ENCODE data around the gene SORCS2. TPM values are rescaled to one million over a fixed set of nuclear protein-coding genes. Genes with fewer than 3 reads are reported as not detected.

The SORCS2 gene
- total and polyA plus RNA-seq, 7 donors = 0.18 to 1.5 (median 0.36) TPM

- no peak for DNase-seq
- H3K36me3 ChIP-seq (ENCODE audit: insufficient read depth in 1 of 2, low read depth in 1 of 2) = no peaks in the 10 kb centered on the region
- ATAC-seq = no peak
- H3K9me3 ChIP-seq = peaks cover 3% of the 10 kb centered on the region
- no peak overlapping the region for H3K4me3 ChIP-seq
- TF ChIP-seq CTCF (IDR thresholded peaks at IDR 0.05) = no peak
- WGBS, 3 donors = 55 to 73% (median 69%) methylated on average over 1 of the region's 1 CpG
- H3K27me3 ChIP-seq (ENCODE audit: insufficient read depth in 3 of 3, low read length in 2 of 3) = peaks cover 0 to 7% (median 4%) of the 10 kb centered on the region in 3 donors
- no peak overlapping the region for H3K27ac ChIP-seq
- no peaks in the 10 kb centered on the region for H3K4me1 ChIP-seq
- intact Hi-C loops (cut with DNase I) = no loop called here
These were observed 391.8 kb downstream of the SORCS2 start for GRCh38 chr4:7584098-7584497.

- no peak for ATAC-seq
- TF ChIP-seq CTCF (IDR thresholded peaks at IDR 0.05) = no peak
These were observed 392.3 kb downstream of the SORCS2 start for GRCh38 chr4:7584606-7585159.

GRCh38 chr4:7585768-7586167, 393.4 kb downstream of the SORCS2 start:
- ATAC-seq = no peak
- 68 to 78% (median 74%) methylated on average over 3 of the region's 3 CpGs for WGBS, 3 donors

More at GRCh38 chr4:7584606-7585159, 392.3 kb downstream of the SORCS2 start:
- Histone ChIP-seq H3K27me3 (ENCODE audit: insufficient read depth in 3 of 3, low read length in 2 of 3) (peaks cover 0 to 7% (median 4%) of the 10 kb centered on the region in 3 donors), H3K27ac (no peak overlapping the region), H3K4me1 (no peaks in the 10 kb centered on the region), H3K36me3 (ENCODE audit: insufficient read depth in 1 of 2, low read depth in 1 of 2) (no peaks in the 10 kb centered on the region), H3K4me3 (no peak overlapping the region), H3K9me3 (peaks cover 3% of the 10 kb centered on the region)
- WGBS, 3 donors = 74 to 75% (median 74%) methylated on average over 9 of the region's 9 CpGs
- intact Hi-C loops (cut with DNase I) = no loop called here
- no peak for DNase-seq

GRCh38 chr4:7587433-7588405, 395.4 kb downstream of the SORCS2 start:
- Histone ChIP-seq H3K27ac (no peak overlapping the region), H3K27me3 (ENCODE audit: insufficient read depth in 3 of 3, low read length in 2 of 3) (peaks cover 0 to 12% (median 4%) of the 10 kb centered on the region in 3 donors), H3K4me3 (no peak overlapping the region), H3K9me3 (no peaks in the 10 kb centered on the region), H3K4me1 (no peaks in the 10 kb centered on the region), H3K36me3 (ENCODE audit: insufficient read depth in 1 of 2, low read depth in 1 of 2) (no peaks in the 10 kb centered on the region)
- no peak for DNase-seq
- intact Hi-C loops (cut with DNase I) = no loop called here
- no peak for TF ChIP-seq CTCF (IDR thresholded peaks at IDR 0.05)
- 68 to 76% (median 71%) methylated on average over 23 of the region's 23 CpGs for WGBS, 3 donors
- ATAC-seq = no peak

More at GRCh38 chr4:7585768-7586167, 393.4 kb downstream of the SORCS2 start:
- intact Hi-C loops (cut with DNase I) = no loop called here
- H3K4me1 ChIP-seq = no peaks in the 10 kb centered on the region
- peaks cover 0 to 10% (median 4%) of the 10 kb centered on the region in 3 donors for H3K27me3 ChIP-seq (ENCODE audit: insufficient read depth in 3 of 3, low read length in 2 of 3)
- H3K36me3 ChIP-seq (ENCODE audit: insufficient read depth in 1 of 2, low read depth in 1 of 2) = no peaks in the 10 kb centered on the region
- peaks cover 3% of the 10 kb centered on the region for H3K9me3 ChIP-seq
- DNase-seq = no peak
- TF ChIP-seq CTCF (IDR thresholded peaks at IDR 0.05) = no peak
- H3K27ac ChIP-seq = no peak overlapping the region
- H3K4me3 ChIP-seq = no peak overlapping the region

All from psoas muscle (tissue), 8 donors.